ENCODE results near the gene KAT5. TPM values are rescaled to one million over a fixed set of nuclear protein-coding genes. Genes with fewer than 3 reads are reported as not detected.

Gene KAT5
- total and polyA plus RNA-seq, 2 of the 4 experiments (the other 2 are of a cell fraction), result 33.3 to 34.2 TPM

DNA sequence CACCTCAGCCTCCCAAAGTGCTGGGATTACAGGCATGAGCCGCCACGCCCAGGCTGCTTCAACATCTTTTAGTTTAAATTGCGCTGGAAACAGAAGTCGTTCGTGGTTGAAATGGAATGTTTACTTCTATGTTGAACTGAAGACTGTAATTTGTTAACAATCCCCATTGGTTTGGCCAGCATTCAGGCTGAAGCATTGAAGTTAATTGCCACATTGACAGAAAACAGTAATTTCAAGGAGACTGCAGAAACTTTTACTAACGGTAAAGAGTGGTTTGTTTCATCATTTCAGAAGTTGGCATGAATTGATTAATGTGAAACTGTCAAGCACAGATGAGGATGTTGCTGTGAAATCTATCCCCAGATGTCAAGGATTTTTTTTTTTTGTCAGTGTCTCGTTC is 54.5 kb downstream of the KAT5 start:
- no peak overlapping the region for H4K5ac ChIP-seq (ENCODE audit: low read depth, low read length)
- POLR2A ChIA-PET (ENCODE audit: unreplicated experiment), result interaction anchor here (0.9 kb wide), 1 partner anchor 10 kb away, joined by 10 read pairs; no protein-coding TSS in a partner anchor
- no TSS peak for BruUV-seq (replicated peaks)
- intact Hi-C loops (cut with micrococcal nuclease) (loop anchor here (5.0 to 10.0 kb wide), 2 partner anchors 51 to 72 kb away; no protein-coding TSS in a partner anchor), in situ Hi-C loops (cut with MboI; ENCODE audit: low sequenced_read_pairs) (no loop called here), dilution Hi-C loops (cut with HindIII; ENCODE audit: low sequenced_read_pairs, unreplicated experiment) (no loop called here)
- ATAC-seq (ENCODE audit: low read depth) (0 out of 2 replicates have a peak, but pooled peaks have one; percentile 11), DNase-seq (peak; percentile 6)
- H3K23ac ChIP-seq (ENCODE audit: low read depth, low read length), result no peak overlapping the region
- no peak overlapping the region for H2BK15ac ChIP-seq (ENCODE audit: low read depth, low read length)
- no peak overlapping the region for H3K4me3 ChIP-seq (ENCODE audit: insufficient read depth, low read depth, low read length)
- H2AK5ac ChIP-seq (ENCODE audit: low read depth, low read length), result no peak overlapping the region
- H2BK5ac ChIP-seq (ENCODE audit: low read depth, low read length, poor library complexity, severe bottlenecking), result no peak overlapping the region
- H3K14ac ChIP-seq (replicated peaks; ENCODE audit: low read depth, low read length), result no peak overlapping the region
- H3K79me1 ChIP-seq (ENCODE audit: low read depth in 1 of 2, low read length in 2 of 2), result no peaks in the 10 kb centered on the region; a peak in 2 of 4 replicates
- no peaks in the 10 kb centered on the region for H3K9me1 ChIP-seq (ENCODE audit: insufficient read depth, low read length)
- no CpG with 5 or more reads among the region's 7 CpGs for WGBS, 2 experiments (ENCODE audit: extremely low coverage in 2 of 2, insufficient read length in 1 of 2)
- no peak overlapping the region for H2AFZ ChIP-seq (replicated peaks; ENCODE audit: low read length, poor library complexity)
- no peak overlapping the region for H3K9ac ChIP-seq (ENCODE audit: low read depth, low read length)
- H4K20me1 ChIP-seq (ENCODE audit: insufficient read depth, low read length), result no peaks in the 10 kb centered on the region
- H3K27me3 ChIP-seq (ENCODE audit: control insufficient read depth, insufficient read depth, low read length), result no peaks in the 10 kb centered on the region
- H3K4me1 ChIP-seq (ENCODE audit: control insufficient read depth, insufficient read depth, low read length), result no peaks in the 10 kb centered on the region
- no peak overlapping the region for H4K91ac ChIP-seq (ENCODE audit: insufficient read depth, low read depth, low read length)
- H2AK9ac ChIP-seq (replicated peaks; ENCODE audit: low read depth, low read length, poor library complexity), result no peak overlapping the region
- H2BK20ac ChIP-seq (ENCODE audit: low read depth, low read length), result no peak overlapping the region
- CTCF ChIA-PET, result interaction anchor here (0.6 kb wide), 1 partner anchor 13 kb away, joined by 3 read pairs; no protein-coding TSS in a partner anchor
- H2BK120ac ChIP-seq (ENCODE audit: low read depth, low read length), result no peak overlapping the region
- no peak overlapping the region for H3K4ac ChIP-seq (ENCODE audit: low read depth, low read length)
- no peaks in the 10 kb centered on the region for H3K9me3 ChIP-seq (ENCODE audit: control insufficient read depth, insufficient read depth, low read length)
- no peak overlapping the region for H4K8ac ChIP-seq (ENCODE audit: low read depth in 2 of 2, low read length in 2 of 2)
- no peak overlapping the region for H3K18ac ChIP-seq (ENCODE audit: low read depth, low read length)
- TF ChIP-seq RFX5 (IDR thresholded peaks at IDR 0.05; ENCODE audit: low read depth, low read length) (no peak), FOS (IDR thresholded peaks at IDR 0.05; ENCODE audit: low read depth, low read length) (no peak), SMC3 (IDR thresholded peaks at IDR 0.05; ENCODE audit: low read depth, low read length) (no peak), NFE2L2 (IDR thresholded peaks at IDR 0.05; ENCODE audit: low read depth, low read length) (no peak), CEBPB (IDR thresholded peaks at IDR 0.05; ENCODE audit: low read depth, low read length) (no peak), CHD1 (IDR thresholded peaks at IDR 0.05; ENCODE audit: low read depth, low read length) (no peak), MXI1 (IDR thresholded peaks at IDR 0.05; ENCODE audit: borderline replicate concordance, low read depth, low read length) (no peak), MAFK (IDR thresholded peaks at IDR 0.05; ENCODE audit: low read depth, low read length) (no peak), POLR2A (IDR thresholded peaks at IDR 0.05; ENCODE audit: low read depth, low read length) (no peak)
- TF ChIP-seq, protein P1, sequence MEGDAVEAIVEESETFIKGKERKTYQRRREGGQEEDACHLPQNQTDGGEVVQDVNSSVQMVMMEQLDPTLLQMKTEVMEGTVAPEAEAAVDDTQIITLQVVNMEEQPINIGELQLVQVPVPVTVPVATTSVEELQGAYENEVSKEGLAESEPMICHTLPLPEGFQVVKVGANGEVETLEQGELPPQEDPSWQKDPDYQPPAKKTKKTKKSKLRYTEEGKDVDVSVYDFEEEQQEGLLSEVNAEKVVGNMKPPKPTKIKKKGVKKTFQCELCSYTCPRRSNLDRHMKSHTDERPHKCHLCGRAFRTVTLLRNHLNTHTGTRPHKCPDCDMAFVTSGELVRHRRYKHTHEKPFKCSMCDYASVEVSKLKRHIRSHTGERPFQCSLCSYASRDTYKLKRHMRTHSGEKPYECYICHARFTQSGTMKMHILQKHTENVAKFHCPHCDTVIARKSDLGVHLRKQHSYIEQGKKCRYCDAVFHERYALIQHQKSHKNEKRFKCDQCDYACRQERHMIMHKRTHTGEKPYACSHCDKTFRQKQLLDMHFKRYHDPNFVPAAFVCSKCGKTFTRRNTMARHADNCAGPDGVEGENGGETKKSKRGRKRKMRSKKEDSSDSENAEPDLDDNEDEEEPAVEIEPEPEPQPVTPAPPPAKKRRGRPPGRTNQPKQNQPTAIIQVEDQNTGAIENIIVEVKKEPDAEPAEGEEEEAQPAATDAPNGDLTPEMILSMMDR (conservative IDR thresholded peaks at IDR 0.05; ENCODE audit: low read depth, low read length), result no peak
- TF ChIP-seq, protein P2, sequence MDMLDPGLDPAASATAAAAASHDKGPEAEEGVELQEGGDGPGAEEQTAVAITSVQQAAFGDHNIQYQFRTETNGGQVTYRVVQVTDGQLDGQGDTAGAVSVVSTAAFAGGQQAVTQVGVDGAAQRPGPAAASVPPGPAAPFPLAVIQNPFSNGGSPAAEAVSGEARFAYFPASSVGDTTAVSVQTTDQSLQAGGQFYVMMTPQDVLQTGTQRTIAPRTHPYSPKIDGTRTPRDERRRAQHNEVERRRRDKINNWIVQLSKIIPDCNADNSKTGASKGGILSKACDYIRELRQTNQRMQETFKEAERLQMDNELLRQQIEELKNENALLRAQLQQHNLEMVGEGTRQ (IDR thresholded peaks at IDR 0.05; ENCODE audit: low read depth, low read length), result no peak
- no peak overlapping the region for H3K56ac ChIP-seq (ENCODE audit: extremely low read depth, insufficient read depth, low read length)
- H3K27ac ChIP-seq (ENCODE audit: insufficient read depth, low read length), result no peak overlapping the region
- no peak overlapping the region for H3K4me2 ChIP-seq (ENCODE audit: low read depth, low read length)
- no peaks in the 10 kb centered on the region for H3K36me3 ChIP-seq (ENCODE audit: control insufficient read depth, insufficient read depth, low read length)
